Right renal pelvis (tissue), 4 donors: ENCODE results near the gene ELOVL2. TPM values are rescaled to one million over a fixed set of nuclear protein-coding genes. Genes with fewer than 3 reads are reported as not detected.

Experiments used
- DNase-seq, 4 donors: peaks; one replicate each; pipeline ENCODE4 v3.0.0-alpha.2; 2013; ENCODE audit warnings: low read depth in 4 of 4, low spot score in 3 of 4, missing footprints in 1 of 4
- polyA plus RNA-seq, 4 donors: library from polyadenylated mRNA; unstranded; fragments of 120-200 nt; gene quantifications; one replicate each; pipeline ENCODE4 v1.2.1, GENCODE V29; 2013; ENCODE audit not compliant: insufficient read length in 4 of 4

The ELOVL2 gene
- polyA plus RNA-seq, 4 donors, result 8.2 to 10.1 (median 9.3) TPM

DNA sequence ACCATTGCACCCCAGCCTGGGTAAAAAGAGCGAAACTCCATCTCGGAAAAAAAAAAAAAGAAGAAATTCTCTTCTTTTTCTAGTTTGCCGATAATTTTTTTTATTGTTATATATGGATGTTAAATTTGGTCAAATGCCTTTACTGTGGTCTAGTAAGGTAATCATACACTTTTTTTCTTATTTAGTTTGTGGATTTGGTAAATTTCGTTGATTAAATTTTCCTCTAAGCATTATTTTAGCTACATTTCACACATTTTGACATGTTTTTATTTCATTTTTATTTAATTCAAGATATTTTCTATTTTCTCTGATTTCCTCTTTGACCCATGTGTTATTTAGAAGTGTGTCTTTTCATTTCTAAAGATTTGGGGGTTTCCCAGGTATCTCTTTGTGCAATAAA lies 18.0 kb upstream of the ELOVL2 start:
- DNase-seq, result no peak

DNA sequence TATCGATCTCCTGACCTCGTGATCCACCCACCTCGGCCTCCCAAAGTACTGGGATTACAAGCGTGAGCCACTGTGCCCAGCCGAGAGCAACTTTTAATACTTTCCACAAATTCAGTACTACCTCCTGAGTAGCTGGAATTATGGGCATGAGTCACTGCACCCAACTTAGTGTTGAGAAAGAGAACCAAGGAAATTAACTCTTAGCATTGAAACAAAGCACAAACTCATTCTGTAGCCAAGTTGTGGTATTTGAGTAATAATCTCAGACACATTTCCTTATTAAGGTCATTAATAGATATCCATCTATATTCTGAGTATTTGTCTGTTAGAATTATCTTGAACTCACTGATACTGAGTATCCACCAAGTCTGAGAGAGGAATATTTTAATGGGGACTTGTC lies 14.3 kb upstream of the ELOVL2 start:
- no peak for DNase-seq

DNA sequence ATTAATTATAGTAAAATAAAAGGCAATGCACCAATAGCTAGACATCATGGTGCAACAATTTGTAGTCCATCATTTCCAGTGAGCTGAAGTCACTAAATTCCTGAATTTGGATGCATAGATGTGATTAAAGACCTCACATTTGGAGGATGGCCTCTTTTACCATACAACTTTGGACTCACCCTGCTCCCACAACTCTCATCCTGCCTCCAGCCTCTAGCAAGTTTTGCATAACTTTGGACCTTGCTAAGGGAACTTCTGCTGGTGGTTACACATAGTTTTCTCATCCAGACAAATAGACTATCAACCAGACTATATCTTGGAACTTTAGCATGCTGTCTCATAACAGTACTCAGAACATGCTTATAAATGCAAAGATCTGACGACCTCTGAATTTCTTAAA lies 12.8 kb upstream of the ELOVL2 start:
- DNase-seq, result no peak

DNA sequence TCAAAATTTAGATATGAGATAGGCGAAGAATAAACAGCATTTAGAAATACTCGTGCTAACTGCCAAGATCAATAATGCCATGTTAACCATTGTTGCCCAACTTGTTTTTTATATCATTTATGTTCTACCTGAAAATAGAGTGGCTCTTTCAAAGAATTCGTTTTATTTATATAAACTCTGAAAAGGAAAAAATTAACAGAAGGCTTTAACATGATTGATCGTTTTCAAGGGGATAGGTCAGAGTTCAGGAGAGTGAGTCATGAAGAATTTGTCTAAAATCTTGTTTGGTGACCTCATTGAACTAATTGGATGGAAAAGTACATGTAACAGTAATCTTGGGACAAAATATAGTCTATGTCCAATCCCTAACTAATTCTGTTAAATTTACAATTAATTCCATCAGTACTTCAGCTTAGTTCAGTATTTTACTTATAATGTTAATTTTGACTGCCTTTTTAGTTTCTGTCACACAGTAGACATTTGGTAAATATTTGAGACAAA lies 11.1 kb upstream of the ELOVL2 start:
- DNase-seq, result no peak

DNA sequence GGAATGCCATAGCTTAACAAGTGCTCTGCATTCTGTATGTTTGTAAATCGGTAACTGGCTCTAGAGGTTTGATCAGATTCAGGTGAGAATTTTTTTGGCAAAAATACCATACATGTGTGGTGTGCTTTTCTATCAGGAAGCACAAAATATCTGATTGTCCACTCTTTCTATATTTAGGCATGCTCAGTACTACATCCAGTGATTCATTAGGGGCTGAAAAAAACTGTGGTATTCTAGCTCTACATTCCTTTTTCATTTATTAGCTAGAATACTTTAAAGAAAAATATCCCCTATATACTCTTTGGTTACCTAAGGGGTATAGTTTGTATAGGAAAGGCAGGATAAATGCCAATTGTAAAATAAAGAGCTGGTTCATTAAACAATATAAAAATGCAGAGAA lies 10.6 kb upstream of the ELOVL2 start:
- no peak for DNase-seq

DNA sequence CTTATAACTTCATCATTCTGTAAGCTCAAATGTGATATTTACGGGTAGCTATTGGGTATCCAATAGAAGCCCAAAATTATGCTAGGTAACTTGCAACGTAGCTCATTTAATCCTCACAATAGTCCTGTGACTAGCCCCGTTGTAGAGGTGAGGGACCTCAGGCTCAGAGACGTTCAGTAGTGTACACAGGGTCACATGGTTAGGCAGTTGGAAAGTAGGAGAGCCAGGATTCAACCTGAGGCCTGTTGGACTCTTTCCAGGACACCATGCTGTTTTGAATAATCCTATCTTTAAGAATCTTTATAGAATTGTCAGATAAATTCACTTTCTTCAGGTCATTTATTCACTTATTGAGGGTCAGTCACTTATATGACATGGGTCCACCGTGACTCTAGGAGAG lies 9.2 kb upstream of the ELOVL2 start:
- DNase-seq, result no peak

DNA sequence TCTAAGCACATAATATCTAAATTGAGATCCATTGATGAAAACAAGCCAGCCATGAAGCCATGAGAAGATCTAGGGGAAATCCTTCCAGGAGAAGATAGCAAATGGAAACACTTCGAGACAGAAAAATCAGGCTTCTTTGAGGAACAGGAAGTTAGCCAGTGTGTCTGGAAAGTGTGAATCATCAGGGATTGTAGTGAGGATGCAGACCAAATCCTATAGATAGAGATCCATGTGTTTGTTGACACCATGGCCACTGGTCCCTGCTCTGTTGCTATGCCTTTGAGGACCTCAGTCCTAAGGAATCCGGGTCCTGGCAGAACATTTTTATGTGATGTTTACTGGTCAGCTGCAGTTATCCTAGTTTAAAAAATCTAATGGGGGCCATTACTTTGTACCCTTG lies 6.6 kb upstream of the ELOVL2 start:
- DNase-seq, result no peak

DNA sequence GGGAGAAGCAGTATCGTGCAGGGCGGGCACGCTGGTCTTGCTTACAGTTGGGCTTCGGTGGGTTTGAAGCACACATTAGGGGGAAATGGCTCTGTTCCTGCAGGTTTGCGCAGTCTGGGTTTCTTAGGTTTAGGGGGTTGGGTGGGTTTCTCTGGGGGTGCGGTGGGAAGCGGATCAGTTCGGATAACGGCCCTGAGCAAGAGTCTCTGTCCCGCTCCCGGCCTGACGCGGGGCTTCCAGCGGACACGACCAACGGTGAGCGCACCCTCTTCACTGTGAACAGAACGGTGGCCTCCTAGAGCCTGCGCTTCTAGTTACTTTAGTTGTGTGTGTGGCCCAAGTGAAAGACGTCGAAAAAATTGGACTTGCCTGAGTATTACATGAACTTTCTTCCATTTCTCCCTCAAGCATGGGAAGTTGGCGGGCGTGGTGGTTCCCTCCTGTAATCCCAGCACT lies 635 bp upstream of the ELOVL2 start:
- no peak for DNase-seq

DNA sequence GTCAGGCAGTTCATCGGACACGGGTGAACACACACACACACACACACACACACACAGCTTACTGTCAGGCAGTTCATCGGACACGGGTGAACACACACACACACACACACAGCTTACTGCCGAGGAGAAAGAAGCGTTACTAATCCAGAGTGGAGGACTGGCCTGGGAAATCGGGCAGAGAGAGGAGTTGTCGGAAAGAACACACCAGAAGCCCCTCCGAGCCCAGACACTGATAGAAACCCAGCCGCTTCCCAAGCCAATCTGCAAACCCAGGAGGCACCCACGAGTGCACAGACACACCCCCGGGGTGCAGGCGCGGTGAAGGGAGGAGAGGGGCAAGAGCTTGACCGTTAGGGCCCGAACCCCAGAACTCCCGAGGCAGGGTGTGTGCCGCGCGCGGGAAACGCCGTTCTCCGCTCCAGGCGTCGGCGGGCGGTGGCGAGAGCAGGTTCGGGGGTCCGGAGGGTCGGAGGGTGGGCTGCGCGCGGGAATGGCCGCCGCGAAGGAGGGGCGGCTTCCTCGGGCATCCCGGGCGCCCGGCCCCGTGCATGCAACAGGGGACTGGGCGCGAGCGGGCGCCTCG lies 636 bp downstream of the ELOVL2 start:
- peak in 3 of 4 donors; percentile 41 to 51 (median 47) for DNase-seq

DNA sequence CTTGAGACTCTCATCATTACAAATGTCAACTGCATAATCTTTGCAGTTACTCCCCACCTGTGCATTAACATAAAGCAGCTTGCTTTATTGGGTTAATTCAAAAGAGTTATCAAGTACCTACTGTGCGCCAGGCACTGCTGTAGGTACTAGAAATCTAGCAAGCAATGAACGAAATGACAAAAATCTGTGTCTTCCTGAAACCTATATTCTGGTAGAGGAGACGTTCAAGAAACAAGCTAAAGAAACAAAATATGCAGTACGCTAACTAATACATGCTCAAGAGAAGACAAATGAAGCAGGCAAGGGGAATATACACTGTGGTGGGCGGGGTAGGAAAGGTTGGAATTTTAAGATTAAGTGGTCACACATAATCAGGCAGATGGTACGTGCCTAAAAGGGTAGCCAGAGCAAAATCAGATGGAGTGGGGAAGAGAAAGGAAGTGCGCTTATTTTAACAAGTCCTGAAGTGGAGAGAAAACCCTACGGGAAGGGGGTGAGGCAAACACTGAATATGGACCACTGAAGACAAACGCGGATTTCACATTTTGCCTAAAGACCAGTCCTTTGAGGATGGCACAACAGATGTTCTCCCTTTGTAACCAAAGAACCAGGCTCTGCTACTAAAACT lies 1.2 kb downstream of the ELOVL2 start:
- DNase-seq, result no peak

DNA sequence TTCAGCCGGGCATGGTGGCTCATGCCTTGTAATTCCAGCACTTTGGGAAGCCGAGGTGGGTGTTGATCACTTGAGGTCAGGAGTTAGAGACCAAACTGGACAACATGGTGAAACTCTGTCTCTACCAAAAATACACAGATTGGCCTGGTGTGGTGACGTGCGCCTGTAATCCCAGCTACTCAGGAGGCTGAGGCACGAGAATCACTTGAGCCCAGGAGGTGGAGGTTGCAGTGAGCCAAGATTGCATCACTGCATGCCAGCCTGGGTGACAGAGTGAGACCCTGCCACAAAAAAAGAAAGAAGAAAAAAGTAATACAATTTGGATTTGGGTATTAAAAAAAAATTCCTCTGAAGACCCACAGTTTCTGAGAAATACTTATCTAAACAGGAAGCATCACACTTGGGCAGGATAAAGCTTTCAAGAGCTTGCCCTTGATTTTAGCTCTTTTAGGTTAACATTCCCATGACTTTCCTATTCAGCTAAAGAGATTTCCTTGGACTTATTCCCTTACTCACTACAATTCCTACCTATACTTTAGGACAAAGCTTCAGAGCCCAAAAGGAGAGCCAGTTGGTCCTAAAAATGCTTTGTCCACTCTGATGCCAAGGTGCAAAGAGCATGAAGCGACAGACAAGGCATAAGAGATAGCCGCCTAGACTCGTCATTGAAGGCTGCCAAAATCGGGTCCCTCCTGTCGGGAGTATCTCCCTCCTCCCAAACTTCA lies 1.9 kb downstream of the ELOVL2 start:
- no peak for DNase-seq

DNA sequence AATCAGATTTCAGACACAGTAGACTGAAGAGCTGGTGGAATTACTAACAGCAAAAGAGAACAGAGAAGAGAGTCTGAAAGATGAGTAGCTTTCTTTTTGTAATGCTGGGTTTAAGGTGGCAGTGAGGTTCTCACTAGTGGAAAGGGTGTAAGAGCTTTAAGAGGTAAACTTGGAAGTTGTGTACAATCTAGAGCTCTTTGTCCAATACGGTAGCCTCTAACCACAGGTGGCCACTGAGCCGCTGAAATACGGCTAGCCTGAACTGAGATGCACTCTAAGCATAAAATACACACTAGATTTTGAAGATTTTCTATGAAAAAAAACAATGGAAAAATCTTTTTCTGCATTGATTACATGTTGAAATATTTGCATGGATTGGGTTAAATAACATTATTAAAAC lies 4.0 kb downstream of the ELOVL2 start:
- DNase-seq, result no peak

DNA sequence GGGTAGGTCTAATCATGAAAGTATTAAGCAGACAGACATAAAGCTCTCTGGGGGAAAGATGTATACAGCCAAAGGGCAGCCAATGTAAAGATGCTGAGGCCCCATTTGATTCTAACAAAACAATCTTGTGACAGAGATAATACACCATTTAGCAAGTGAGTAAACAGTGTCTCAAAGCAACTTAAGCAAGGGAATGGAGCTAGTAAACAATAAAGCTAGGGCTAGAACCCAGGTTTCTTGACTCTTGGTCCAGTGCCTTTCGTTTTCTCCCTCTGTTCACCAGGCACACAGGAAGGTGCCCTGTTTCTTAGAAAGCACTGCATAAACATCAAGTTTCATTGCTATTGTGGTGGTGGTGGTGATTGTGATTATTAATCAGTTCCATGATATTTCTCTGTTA lies 5.1 kb downstream of the ELOVL2 start:
- DNase-seq, result no peak

DNA sequence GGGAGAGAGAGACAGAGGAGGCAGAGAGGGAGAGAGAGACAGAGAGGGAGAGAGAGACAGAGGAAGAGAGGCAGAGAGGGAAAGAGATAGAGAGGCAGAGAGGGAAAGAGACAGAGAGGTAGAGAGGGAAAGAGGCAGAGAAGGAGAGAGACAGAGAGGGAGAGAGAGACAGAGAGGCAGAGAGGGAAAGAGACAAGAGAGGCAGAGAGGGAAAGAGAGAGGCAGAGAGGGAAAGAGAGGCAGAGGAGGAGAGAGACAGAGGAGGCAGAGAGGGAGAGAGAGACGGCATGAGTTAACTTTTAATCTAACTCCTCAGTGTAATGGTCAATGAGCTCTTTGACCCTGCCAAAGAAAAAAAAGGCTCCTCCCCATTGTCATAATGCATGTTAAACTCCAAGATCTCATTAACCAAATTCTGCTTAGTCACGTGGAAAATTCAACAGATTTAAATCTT lies 7.1 kb downstream of the ELOVL2 start:
- no peak for DNase-seq

DNA sequence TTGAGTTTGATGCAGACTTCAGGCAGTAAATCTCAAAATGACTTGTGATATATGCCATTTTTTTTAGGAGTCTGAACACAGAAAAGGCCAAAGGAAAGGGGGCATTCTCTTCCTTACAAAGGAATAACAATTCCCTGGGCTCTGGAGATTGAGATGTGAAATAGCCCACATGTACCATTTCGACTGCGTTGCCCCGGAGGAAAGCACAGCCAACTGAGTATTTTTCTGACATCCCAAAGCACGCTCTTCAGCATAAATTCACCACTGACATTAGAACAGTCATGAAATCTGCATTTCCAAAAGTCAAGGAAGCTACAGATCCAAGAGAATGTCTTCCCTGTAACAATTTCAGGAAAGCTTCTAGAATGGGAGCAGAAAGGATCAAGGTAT lies 7.8 kb downstream of the ELOVL2 start:
- DNase-seq, result no peak

DNA sequence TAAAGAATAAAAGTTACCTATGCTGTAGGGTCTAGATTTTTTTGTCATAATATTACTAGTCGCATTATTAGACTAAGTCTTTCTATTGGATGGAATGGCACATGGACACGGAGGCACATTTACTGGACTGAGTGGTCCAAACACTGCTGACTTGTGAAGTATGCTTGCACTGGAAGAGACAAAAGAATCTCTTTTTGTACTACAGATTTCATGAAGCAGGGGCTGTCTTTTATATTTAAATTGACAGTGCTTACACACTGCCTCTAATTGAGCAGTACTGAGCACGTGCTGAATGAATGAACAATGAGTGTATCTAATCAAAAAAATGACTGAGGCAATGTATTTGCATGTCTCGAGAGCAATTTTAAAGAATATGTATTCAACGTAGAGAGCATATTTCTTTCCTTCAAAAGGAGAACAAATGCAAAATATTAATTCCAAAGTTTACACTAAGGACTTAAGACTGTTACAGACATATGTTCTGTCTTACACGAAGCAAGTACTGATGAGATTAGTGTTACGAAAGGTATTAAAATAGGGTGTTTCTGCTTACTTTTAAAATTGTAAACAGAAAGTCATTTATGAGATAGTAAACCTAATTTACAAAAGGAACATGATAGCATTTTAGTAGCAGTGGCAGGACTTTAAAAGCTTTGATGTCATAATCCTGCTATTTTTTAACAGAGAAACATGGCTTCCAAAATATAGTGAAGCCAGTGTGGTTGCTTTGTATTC lies 8.3 kb downstream of the ELOVL2 start:
- DNase-seq, result no peak

DNA sequence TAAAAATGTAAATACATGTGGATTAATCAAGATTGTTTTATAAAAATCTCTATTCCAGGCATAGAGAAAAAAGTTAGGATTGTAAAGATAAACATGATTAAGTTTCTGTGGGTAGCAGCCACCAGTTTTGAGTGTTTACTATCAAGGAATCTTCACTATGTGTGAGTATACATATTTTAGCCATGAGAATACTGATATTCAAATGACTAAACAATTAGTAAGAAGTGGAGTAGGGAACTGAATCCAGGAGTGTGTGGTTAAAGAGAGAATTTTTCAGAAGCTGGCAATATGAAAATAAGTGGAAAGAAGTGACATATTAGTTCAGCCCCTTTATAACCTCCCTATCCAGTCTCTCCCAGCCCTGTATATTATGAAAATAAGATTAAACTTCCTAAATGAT lies 10.3 kb downstream of the ELOVL2 start:
- DNase-seq, result no peak

DNA sequence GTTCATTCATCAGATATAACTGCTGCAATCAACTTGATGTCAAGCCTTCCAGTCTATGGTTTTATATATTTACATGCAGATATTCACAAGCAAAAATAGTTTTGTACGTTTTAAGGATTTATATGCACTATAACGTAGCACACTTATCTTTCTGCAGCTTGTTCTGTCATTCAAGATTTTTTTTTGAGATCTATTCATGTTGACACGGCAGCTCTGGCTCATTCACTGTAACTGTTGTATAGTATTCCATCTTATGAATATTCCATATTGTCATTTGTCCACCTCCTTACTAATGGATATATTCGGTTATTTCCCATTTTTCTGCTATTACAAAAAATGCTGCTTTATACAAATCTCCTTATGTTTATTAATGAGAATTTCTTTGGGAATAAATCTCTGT lies 13.2 kb downstream of the ELOVL2 start:
- DNase-seq, result no peak

DNA sequence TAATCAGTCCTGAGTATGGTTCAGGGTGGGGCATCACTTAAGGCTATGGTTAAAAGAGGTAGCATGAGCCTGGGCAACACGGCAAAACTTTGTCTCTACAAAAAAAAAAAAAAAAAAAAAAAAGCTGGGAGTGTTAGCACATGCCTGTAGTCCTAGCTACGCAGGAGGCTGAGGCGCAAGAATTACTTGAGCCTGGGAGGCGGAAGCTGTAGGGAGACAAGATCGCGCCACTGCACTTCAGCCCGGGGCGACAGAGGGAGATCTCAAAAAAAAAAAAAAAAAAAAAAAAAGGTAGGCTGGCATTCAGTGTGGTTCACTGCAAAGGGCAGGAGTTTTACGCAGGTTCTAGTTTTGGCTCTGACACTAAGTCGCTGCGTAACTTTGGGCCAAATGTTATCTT lies 15.1 kb downstream of the ELOVL2 start:
- DNase-seq, result no peak

DNA sequence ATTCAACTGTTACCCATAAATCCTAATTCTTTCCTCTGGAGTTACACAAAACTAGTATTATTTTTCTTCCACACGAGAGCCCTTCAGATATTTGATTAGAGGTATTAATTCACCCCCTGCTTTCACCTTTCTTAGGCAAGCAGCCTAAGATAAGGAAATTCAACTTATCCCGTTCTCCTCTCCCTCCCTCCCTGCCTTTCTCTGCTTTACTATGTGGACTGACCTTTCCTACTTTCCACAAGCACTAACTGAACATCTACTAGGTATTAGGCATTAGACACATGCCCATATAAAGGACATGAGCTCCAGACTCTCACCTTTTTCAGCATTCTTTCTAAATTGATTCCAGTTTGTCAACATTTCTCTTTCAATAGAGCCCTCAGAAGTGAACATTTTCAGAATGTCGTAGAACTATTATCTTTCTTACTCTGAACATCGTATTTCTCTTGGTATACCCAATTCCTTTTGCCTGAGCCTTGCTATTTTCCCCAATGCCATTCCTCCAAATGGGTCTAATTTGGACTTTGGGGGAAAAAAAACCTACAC lies 16.5 kb downstream of the ELOVL2 start:
- no peak for DNase-seq
